ENCODE measurements around the gene IL1RL2. TPM values are rescaled to one million over a fixed set of nuclear protein-coding genes. Genes with fewer than 3 reads are reported as not detected.

Gene IL1RL2
- total RNA-seq, 1 experiment from 2014 or later = not detected

GRCh38 chr2:102261467-102262135 is 74.8 kb downstream of the IL1RL2 start:
- H3K27me3 ChIP-seq (ENCODE audit: insufficient read depth, low read length) = no peaks in the 10 kb centered on the region
- no peaks in the 10 kb centered on the region for H3K36me3 ChIP-seq (ENCODE audit: control insufficient read depth in 1 of 2, insufficient read depth in 2 of 2, low read length in 2 of 2)
- H2AFZ ChIP-seq (ENCODE audit: low read depth, low read length, poor library complexity, severe bottlenecking) = no peak overlapping the region
- no TSS peak for BruUV-seq (replicated peaks)
- ChIA-PET RAD21 (ENCODE audit: low non-redundant PET in 1 of 2, low total read pairs in 2 of 2, uncharacterized antibody in 2 of 2, unreplicated experiment in 2 of 2) (no interaction called here), CTCF (no interaction called here), POLR2A (no interaction called here)
- intact Hi-C loops (cut with micrococcal nuclease) = no loop called here
- H3K79me2 ChIP-seq (ENCODE audit: insufficient read depth, low read length) = no peaks in the 10 kb centered on the region
- peaks cover 0 to 8% of the 10 kb centered on the region in 2 experiments; a peak in 1 of 4 replicates for H3K4me1 ChIP-seq (ENCODE audit: control insufficient read depth in 1 of 2, insufficient read depth in 2 of 2, low read length in 2 of 2)
- ATAC-seq = no peak
- no peaks in the 10 kb centered on the region for H3K9me2 ChIP-seq (ENCODE audit: insufficient read depth)
- H4K20me1 ChIP-seq (ENCODE audit: insufficient read depth) = no peaks in the 10 kb centered on the region
- H3K4me3 ChIP-seq (replicated peaks in 1 of 2; ENCODE audit: low read depth in 1 of 2, low read length in 2 of 2) = no peak overlapping the region
- H3K9me3 ChIP-seq (ENCODE audit: control insufficient read depth in 1 of 2, insufficient read depth in 1 of 2, low read depth in 1 of 2, low read length in 2 of 2) = no peaks in the 10 kb centered on the region
- H3K4me2 ChIP-seq (ENCODE audit: low read length) = no peak overlapping the region
- H3K9ac ChIP-seq (ENCODE audit: low read length) = no peak overlapping the region
- TF ChIP-seq SIN3A (IDR thresholded peaks at IDR 0.05; ENCODE audit: low read depth) = no peak
- TF ChIP-seq FOSL1 (IDR thresholded peaks at IDR 0.05; ENCODE audit: low read depth) = no peak
- no peak for TF ChIP-seq CBX3 (IDR thresholded peaks at IDR 0.05; ENCODE audit: low read depth)
- TF ChIP-seq ATF3 (IDR thresholded peaks at IDR 0.05) = no peak
- TF ChIP-seq SP1 (IDR thresholded peaks at IDR 0.05; ENCODE audit: low read depth) = no peak
- no peak for TF ChIP-seq EGR1 (IDR thresholded peaks at IDR 0.05; ENCODE audit: low read depth)
- TF ChIP-seq ZNF274 (IDR thresholded peaks at IDR 0.05; ENCODE audit: low read depth, low read length) = no peak
- no peak for TF ChIP-seq JUND (IDR thresholded peaks at IDR 0.05)
- no peak for TF ChIP-seq SRF (IDR thresholded peaks at IDR 0.05; ENCODE audit: low read depth)
- TF ChIP-seq POLR2AphosphoS5 (IDR thresholded peaks at IDR 0.05; ENCODE audit: low read depth, low read length) = no peak
- TF ChIP-seq REST (IDR thresholded peaks at IDR 0.05; ENCODE audit: low read depth) = no peak
- no peak for TF ChIP-seq POLR2A (IDR thresholded peaks at IDR 0.05; ENCODE audit: borderline replicate concordance, extremely low read depth, insufficient read depth, insufficient read length)
- no peak for TF ChIP-seq MAX (IDR thresholded peaks at IDR 0.05)
- no peak for DNase-seq (ENCODE audit: low read depth, low spot score)
- no peak overlapping the region for H3K27ac ChIP-seq (ENCODE audit: low read depth, low read length)

Measured in HCT116 (cell line).